OCI-LY3 (cell line): ENCODE results near the gene VCL.
"Not testable (repeated sequence)": the region's sequence is repeated elsewhere in the genome, so short reads cannot be mapped to it uniquely, and the experiment has no call there.

Experiments
- CTCF ChIP-seq: fragments of 200-600, 300-600 bp; sonication (generic); IDR thresholded peaks from 2 replicates; pipeline ENCODE4 v1.5.1; 2014; ENCODE audit warnings: antibody characterized with exemption, low read length, low read depth
- EZH2phosphoT487 ChIP-seq: fragments of 200-600 bp; shearing (Covaris generic); IDR thresholded peaks from 2 replicates; pipeline ENCODE4 v1.6.1; 2018; ENCODE audit warnings: antibody characterized with exemption, mixed run types, low read depth

GRCh38 chr10:74061978-74062377 is 64.1 kb downstream of the VCL start:
- TF ChIP-seq CTCF, EZH2phosphoT487: not testable (repeated sequence)
